Amygdala (tissue), 56 donors: ENCODE results near the gene EDRF1.
"Not testable (repeated sequence)": the region's sequence is repeated elsewhere in the genome, so short reads cannot be mapped to it uniquely, and the experiment has no call there.

Experiments
- DNase-seq, 56 donors: peaks; one replicate each; lab custom pipeline; 2025; lab: John Stamatoyannopoulos, UW

EDRF1 gene

GRCh38 chr10:125707541-125708468, 11.7 kb upstream of the EDRF1 start:
- DNase-seq = no peak

GRCh38 chr10:125708971-125709503, 10.5 kb upstream of the EDRF1 start:
- DNase-seq = no peak

GRCh38 chr10:125709553-125710474, 9.7 kb upstream of the EDRF1 start:
- no peak for DNase-seq

- DNase-seq = no peak
Observed at GRCh38 chr10:125711110-125711750, 8.3 kb upstream of the EDRF1 start.

- not testable (repeated sequence) for DNase-seq
Observed at GRCh38 chr10:125714728-125715127, 4.8 kb upstream of the EDRF1 start.

GRCh38 chr10:125720002-125720382, 483 bp downstream of the EDRF1 start:
- no peak for DNase-seq

GRCh38 chr10:125721035-125721434, 1.5 kb downstream of the EDRF1 start:
- peak in 7 of 56 donors; percentile 7 to 49 (median 14) for DNase-seq

- DNase-seq = no peak
Observed at GRCh38 chr10:125722811-125723210, 3.3 kb downstream of the EDRF1 start.

GRCh38 chr10:125726914-125727313, 7.4 kb downstream of the EDRF1 start:
- no peak for DNase-seq

GRCh38 chr10:125727436-125727835, 7.9 kb downstream of the EDRF1 start:
- DNase-seq = no peak

GRCh38 chr10:125734148-125734547, 14.6 kb downstream of the EDRF1 start:
- DNase-seq = no peak

- no peak for DNase-seq
Observed at GRCh38 chr10:125734823-125735222, 15.3 kb downstream of the EDRF1 start.

- DNase-seq = no peak
Observed at GRCh38 chr10:125738206-125738605, 18.7 kb downstream of the EDRF1 start.

- DNase-seq = no peak
Observed at GRCh38 chr10:125739994-125740679, 20.6 kb downstream of the EDRF1 start.

GRCh38 chr10:125742465-125742864, 23.0 kb downstream of the EDRF1 start:
- DNase-seq = no peak

- no peak for DNase-seq
Observed at GRCh38 chr10:125744909-125745308, 25.4 kb downstream of the EDRF1 start.

- DNase-seq = no peak
Observed at GRCh38 chr10:125747417-125747816, 27.9 kb downstream of the EDRF1 start.

- DNase-seq = no peak
Observed at GRCh38 chr10:125756196-125756595, 36.7 kb downstream of the EDRF1 start.

GRCh38 chr10:125756853-125757487, 37.5 kb downstream of the EDRF1 start:
- no peak for DNase-seq
